ENCODE results near the gene TMUB2.

DNA sequence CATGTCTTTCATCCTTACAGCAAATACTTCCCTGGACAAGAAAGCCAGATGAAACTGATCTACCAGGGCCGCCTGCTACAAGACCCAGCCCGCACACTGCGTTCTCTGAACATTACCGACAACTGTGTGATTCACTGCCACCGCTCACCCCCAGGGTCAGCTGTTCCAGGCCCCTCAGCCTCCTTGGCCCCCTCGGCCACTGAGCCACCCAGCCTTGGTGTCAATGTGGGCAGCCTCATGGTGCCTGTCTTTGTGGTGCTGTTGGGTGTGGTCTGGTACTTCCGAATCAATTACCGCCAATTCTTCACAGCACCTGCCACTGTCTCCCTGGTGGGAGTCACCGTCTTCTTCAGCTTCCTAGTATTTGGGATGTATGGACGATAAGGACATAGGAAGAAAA is 3.7 kb downstream of the TMUB2 start:
- TF ChIP-seq, protein P1, sequence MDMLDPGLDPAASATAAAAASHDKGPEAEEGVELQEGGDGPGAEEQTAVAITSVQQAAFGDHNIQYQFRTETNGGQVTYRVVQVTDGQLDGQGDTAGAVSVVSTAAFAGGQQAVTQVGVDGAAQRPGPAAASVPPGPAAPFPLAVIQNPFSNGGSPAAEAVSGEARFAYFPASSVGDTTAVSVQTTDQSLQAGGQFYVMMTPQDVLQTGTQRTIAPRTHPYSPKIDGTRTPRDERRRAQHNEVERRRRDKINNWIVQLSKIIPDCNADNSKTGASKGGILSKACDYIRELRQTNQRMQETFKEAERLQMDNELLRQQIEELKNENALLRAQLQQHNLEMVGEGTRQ (IDR thresholded peaks at IDR 0.05; ENCODE audit: low read depth, low read length), result no peak
- TF ChIP-seq, protein P1 (CRISPR knock-in tag; IDR thresholded peaks at IDR 0.05; ENCODE audit: borderline replicate concordance), result no peak
- no peak for TF ChIP-seq EZH2 (conservative IDR thresholded peaks at IDR 0.05; ENCODE audit: low read depth, low read length)
- TF ChIP-seq NFRKB (IDR thresholded peaks at IDR 0.05), result no peak
- no peak for TF ChIP-seq POLR2AphosphoS2 (IDR thresholded peaks at IDR 0.05; ENCODE audit: low read depth, low read length)
- no peak for TF ChIP-seq RAD21 (CRISPR knock-in tag; IDR thresholded peaks at IDR 0.05)
- TF ChIP-seq MBD4 (IDR thresholded peaks at IDR 0.05; ENCODE audit: borderline replicate concordance, low read length), result no peak
- no peak for TF ChIP-seq ZBTB1 (CRISPR knock-in tag; IDR thresholded peaks at IDR 0.05; ENCODE audit: borderline replicate concordance)
- TF ChIP-seq MYNN (CRISPR knock-in tag; IDR thresholded peaks at IDR 0.05; ENCODE audit: low read depth), result no peak
- TF ChIP-seq CERS6 (CRISPR knock-in tag; IDR thresholded peaks at IDR 0.05), result no peak

Data from HepG2 (cell line).